ENCODE measurements around the gene ING4.
"Not testable (repeated sequence)": the region's sequence is repeated elsewhere in the genome, so short reads cannot be mapped to it uniquely, and the experiment has no call there.

The ING4 gene

GRCh38 chr12:6662906-6663742, at the start of gene ING4:
ING4 (minus strand) TSS chr12:6663119; CDS start chr12:6663101, 18 bp downstream.
- peak; percentile 99 for DNase-seq (ENCODE audit: low read depth, low spot score)

- DNase-seq (ENCODE audit: low read depth, low spot score), result no peak
These were observed 46.1 kb upstream of the ING4 start for GRCh38 chr12:6708960-6709394.

DNA sequence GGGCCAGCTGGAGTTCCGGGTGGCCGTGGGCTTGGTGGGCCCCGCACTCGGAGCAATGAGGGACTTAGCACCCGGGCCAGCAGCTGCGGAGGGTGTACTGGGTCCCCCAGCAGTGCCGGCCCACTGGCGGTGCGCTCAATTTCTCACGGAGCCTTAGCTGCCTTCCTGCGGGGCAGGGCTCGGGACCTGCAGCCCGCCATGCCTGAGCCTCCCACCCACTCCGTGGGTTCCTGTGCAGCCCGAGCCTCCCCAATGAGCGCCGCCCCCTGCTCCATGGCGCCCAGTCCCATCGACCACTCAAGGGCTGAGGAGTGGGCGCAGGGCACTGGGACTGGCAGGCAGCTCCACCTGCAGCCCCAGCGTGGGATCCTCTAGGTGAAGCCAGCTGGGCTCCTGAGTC, 45.4 kb upstream of the ING4 start:
- not testable (repeated sequence) for DNase-seq (ENCODE audit: low read depth, low spot score)

DNA sequence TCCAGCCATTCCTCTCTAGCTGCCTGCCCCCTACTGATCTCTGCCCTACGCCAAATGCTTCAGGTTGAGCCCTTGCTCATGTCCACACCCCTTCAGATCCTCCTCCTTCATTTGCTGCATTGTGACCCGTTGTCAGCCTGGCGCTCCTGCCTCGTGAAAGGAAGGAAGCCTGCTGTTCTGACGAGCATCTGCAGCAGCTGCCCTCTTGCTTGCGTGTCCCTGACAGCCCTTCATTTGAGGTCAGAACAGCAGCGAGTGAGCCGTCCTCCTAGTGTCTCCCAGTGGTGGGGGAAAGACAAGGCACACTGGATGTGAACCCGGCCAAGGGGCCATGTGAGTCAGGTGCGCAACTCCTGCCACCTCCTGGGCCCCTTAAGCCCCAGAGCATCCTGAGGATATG, 40.7 kb upstream of the ING4 start:
- no peak for DNase-seq (ENCODE audit: low read depth, low spot score)

DNA sequence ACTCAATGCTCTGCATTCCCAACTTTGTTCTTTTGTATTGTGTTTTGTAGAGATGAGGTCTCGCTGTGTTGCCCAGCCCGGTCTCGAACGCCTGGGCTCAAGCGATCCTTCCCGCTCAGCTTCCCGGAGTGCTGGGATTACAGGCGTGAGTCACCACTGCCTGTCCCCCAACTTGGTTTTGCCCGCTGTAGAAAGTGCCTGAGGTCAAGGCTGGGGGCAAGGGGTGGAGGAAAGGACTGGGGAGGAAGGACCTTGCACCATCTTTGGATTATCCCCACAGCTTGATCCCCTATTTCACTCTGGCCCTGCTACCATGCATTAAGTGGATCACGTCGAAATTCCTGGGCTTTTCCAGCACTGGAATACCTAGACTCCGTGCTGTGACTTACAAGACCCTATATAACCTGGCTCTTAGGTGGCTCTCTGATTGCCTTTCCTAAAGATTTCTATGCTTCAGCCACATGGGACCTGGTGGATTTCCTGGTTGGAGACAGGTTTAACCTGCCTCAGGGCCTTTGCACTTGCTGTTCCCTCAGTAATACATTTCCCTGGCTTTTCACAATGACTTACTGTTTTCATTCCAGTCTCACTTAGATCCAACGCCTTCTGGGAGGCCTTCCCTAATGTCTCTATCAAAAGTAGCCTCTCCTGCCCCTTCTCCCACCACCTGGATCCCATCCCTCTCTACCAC, 38.3 kb upstream of the ING4 start:
- DNase-seq (ENCODE audit: low read depth, low spot score), result no peak

DNA sequence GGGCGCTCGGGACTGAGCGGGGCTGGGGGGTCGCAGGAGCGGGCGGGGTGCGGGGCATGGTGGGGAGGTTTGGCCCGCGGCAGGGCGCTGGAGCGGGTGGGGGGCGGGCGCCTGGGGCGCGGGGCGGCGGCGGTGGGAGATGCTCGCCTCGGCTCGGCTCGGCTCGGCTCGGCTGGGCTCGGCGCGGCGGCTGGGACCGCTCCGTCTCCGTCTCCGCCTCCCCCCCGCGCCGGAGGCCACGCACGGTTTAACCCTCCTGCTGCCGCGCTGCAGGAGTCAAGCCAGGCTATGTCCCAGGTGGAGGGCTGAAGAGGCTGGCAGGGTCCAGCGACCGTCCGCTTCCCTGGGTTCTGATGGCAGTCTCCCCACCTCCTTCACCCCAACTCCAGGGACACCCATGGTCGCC, 37.7 kb upstream of the ING4 start, which contains the start of gene PIANP:
TSS of gene PIANP (minus strand) at position 170 of the 406 bp plus-strand sequence. CDS start 2,754 bp downstream, outside the sequence.
- DNase-seq (ENCODE audit: low read depth, low spot score), result peak; percentile 84

- DNase-seq (ENCODE audit: low read depth, low spot score), result peak; percentile 61
These were observed 37.2 kb upstream of the ING4 start for GRCh38 chr12:6699989-6700645.

- DNase-seq (ENCODE audit: low read depth, low spot score), result no peak
These were observed 36.5 kb upstream of the ING4 start for GRCh38 chr12:6699259-6699988.

GRCh38 chr12:6698352-6699046, 35.6 kb upstream of the ING4 start:
- no peak for DNase-seq (ENCODE audit: low read depth, low spot score)

- DNase-seq (ENCODE audit: low read depth, low spot score), result peak; percentile 72
These were observed 34.8 kb upstream of the ING4 start for GRCh38 chr12:6697584-6698351.

GRCh38 chr12:6696690-6697583, 34.0 kb upstream of the ING4 start:
- DNase-seq (ENCODE audit: low read depth, low spot score), result no peak

- DNase-seq (ENCODE audit: low read depth, low spot score), result no peak
These were observed 32.6 kb upstream of the ING4 start for GRCh38 chr12:6695313-6696045.

DNA sequence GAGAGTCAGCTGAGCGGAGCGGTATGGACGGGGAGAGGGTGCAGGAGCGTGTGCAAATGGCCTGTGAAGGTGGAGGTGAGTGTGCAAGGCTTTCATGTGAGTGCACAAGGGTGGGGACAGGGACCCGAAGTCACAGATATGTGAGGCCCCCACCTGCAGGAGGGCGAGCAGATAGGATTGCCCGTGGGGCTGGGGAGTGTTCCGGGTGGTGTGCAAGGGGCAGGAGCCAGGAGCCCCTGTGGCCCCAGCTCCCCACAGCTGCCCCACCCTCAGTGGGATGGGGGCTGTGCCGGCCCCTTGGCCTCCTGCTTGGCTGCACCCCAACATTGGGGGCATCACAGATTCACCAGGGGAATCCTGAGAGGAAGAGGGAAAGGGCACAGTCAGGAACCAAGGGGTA, 31.8 kb upstream of the ING4 start:
- DNase-seq (ENCODE audit: low read depth, low spot score), result no peak

DNA sequence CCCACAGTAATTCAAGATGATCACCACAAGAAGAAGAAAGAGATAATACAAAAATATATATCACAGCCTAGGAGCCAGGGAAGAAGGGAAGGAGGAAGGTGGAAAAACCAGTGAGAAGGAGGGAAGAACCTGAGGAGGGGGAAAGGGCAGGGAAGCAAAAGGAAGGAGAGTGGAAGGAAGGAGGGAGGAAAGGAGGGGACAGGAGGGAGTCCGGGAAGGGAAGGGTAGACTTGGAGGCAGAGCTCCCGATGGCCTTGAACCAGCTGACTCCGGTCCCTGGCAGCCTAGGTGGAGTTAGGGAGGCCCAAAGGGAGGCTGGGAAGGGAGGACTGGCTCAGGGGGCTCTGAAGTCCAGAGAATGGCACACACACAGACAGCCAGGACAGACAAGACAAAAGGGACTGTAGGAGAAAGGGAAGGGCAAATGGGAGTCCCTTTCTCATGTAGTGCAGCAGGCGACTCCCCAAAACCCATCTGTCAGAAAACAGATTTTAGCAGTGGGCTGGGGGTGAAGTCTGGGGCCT, 31.0 kb upstream of the ING4 start:
- DNase-seq (ENCODE audit: low read depth, low spot score), result no peak

- no peak for DNase-seq (ENCODE audit: low read depth, low spot score)
These were observed 30.0 kb upstream of the ING4 start for GRCh38 chr12:6692888-6693287.

GRCh38 chr12:6691473-6691872, 28.6 kb upstream of the ING4 start:
- DNase-seq (ENCODE audit: low read depth, low spot score), result peak; percentile 74

GRCh38 chr12:6688999-6689882, 26.3 kb upstream of the ING4 start, which contains the start of gene ZNF384:
ZNF384 (minus strand) TSS chr12:6689375; CDS start chr12:6679520, 9,855 bp downstream.
- DNase-seq (ENCODE audit: low read depth, low spot score), result peak; percentile 99
